Calu3 (cell line): ENCODE data around the gene DRICH1. TPM values are rescaled to one million over a fixed set of nuclear protein-coding genes. Genes with fewer than 3 reads are reported as not detected.
A peak's percentile ranks its signal among the peaks of the same experiment; 100 is the strongest.

Experiments used
- BruUV-seq: library from RNA; stranded (reverse); fragments of 400-500 nt; replicated peaks from 2 replicates; lab custom pipeline; 2021; lab: Mats Ljungman, UMichigan
- CTCF ChIA-PET: fragments of 300-600 bp; sonication (Branson Sonifier 250); formaldehyde crosslinking; loops from one replicate; lab custom pipeline; 2022; ENCODE audit warnings: antibody characterized with exemption; lab: Charles Lee
- DNase-seq: peaks from one replicate; pipeline ENCODE4 v3.0.0; 2022
- H3K27ac Mint-ChIP-seq: one replicate; pipeline ENCODE4 v1.8.0; 2022; ENCODE audit warnings: mixed read lengths; ENCODE audit not compliant: unreplicated experiment
- H3K27me3 Mint-ChIP-seq: one replicate; pipeline ENCODE4 v1.8.0; 2022; ENCODE audit warnings: mixed read lengths; ENCODE audit not compliant: unreplicated experiment
- H3K36me3 Mint-ChIP-seq: one replicate; pipeline ENCODE4 v1.8.0; 2022; ENCODE audit warnings: mild to moderate bottlenecking, moderate library complexity, mixed read lengths; ENCODE audit not compliant: insufficient read depth, unreplicated experiment
- H3K4me1 Mint-ChIP-seq: one replicate; pipeline ENCODE4 v1.8.0; 2022; ENCODE audit warnings: mild to moderate bottlenecking, low read depth, mixed read lengths; ENCODE audit not compliant: unreplicated experiment
- H3K4me3 Mint-ChIP-seq: one replicate; pipeline ENCODE4 v1.8.0; 2022; ENCODE audit warnings: mild to moderate bottlenecking, low read depth, moderate library complexity, mixed read lengths; ENCODE audit not compliant: unreplicated experiment
- H3K9me3 Mint-ChIP-seq: one replicate; pipeline ENCODE4 v1.8.0; 2022; ENCODE audit warnings: low read depth, mixed read lengths; ENCODE audit not compliant: unreplicated experiment
- CTCF ChIP-seq: fragments of 200-600 bp; IDR thresholded peaks from one replicate; pipeline ENCODE4 v1.8.0; 2022; ENCODE audit warnings: antibody characterized with exemption; ENCODE audit not compliant: unreplicated experiment
- intact Hi-C: fragments of 100-400 bp; cut with micrococcal nuclease; formaldehyde crosslinking; loops from one replicate; pipeline ENCODE4 v1.10.0; 2022; ENCODE audit not compliant: unreplicated experiment
- total RNA-seq: library from RNA; stranded (reverse); gene quantifications from 2 replicates; pipeline ENCODE4 v1.2.3, GENCODE V29; 2022

Gene DRICH1
- total RNA-seq, 1 experiment from 2014 or later: 1.1 TPM

- intact Hi-C loops: no loop called here
- H3K36me3 Mint-ChIP-seq: peaks cover 6% of the 10 kb centered on the region
- CTCF ChIA-PET: interaction anchor here (0.7 kb wide), 1 partner anchor 439 kb away, joined by 3 read pairs; no protein-coding TSS in a partner anchor
- H3K4me3 Mint-ChIP-seq: no peak overlapping the region
- DNase-seq: no peak
- peaks cover 81% of the 10 kb centered on the region for H3K27me3 Mint-ChIP-seq
- H3K4me1 Mint-ChIP-seq: no peaks in the 10 kb centered on the region
- no TSS peak for BruUV-seq
- H3K9me3 Mint-ChIP-seq: no peaks in the 10 kb centered on the region
- TF ChIP-seq CTCF: no peak
- no peak overlapping the region for H3K27ac Mint-ChIP-seq
Observed at GRCh38 chr22:23569716-23570115, 62.4 kb downstream of the DRICH1 start.

- intact Hi-C loops: no loop called here
- Mint-ChIP-seq H3K4me1 (no peaks in the 10 kb centered on the region), H3K27me3 (peaks cover 81% of the 10 kb centered on the region), H3K4me3 (no peak overlapping the region), H3K9me3 (no peaks in the 10 kb centered on the region), H3K36me3 (peaks cover 6% of the 10 kb centered on the region), H3K27ac (no peak overlapping the region)
- CTCF ChIA-PET: no interaction called here
- no TSS peak for BruUV-seq
- DNase-seq: no peak
- no peak for TF ChIP-seq CTCF
Observed at GRCh38 chr22:23569291-23569690, 62.8 kb downstream of the DRICH1 start.

- CTCF ChIA-PET: no interaction called here
- Mint-ChIP-seq H3K27ac (no peak overlapping the region), H3K4me1 (no peaks in the 10 kb centered on the region), H3K27me3 (peaks cover 66% of the 10 kb centered on the region), H3K4me3 (peak overlapping the region; percentile 67), H3K9me3 (no peaks in the 10 kb centered on the region), H3K36me3 (peaks cover 6% of the 10 kb centered on the region)
- DNase-seq: no peak
- no TSS peak for BruUV-seq
- intact Hi-C loops: no loop called here
- TF ChIP-seq CTCF: no peak
Observed at GRCh38 chr22:23566705-23567475, 65.2 kb downstream of the DRICH1 start.

- H3K9me3 Mint-ChIP-seq: no peaks in the 10 kb centered on the region
- no TSS peak for BruUV-seq
- peak overlapping the region; percentile 67 for H3K4me3 Mint-ChIP-seq
- H3K27ac Mint-ChIP-seq: no peak overlapping the region
- TF ChIP-seq CTCF: no peak
- DNase-seq: peak; percentile 23
- peaks cover 6% of the 10 kb centered on the region for H3K36me3 Mint-ChIP-seq
- peaks cover 67% of the 10 kb centered on the region for H3K27me3 Mint-ChIP-seq
- no peaks in the 10 kb centered on the region for H3K4me1 Mint-ChIP-seq
- intact Hi-C loops: no loop called here
- CTCF ChIA-PET: interaction anchor here (0.6 kb wide), 1 partner anchor 37 kb away, joined by 5 read pairs; no protein-coding TSS in a partner anchor
Observed at GRCh38 chr22:23565915-23566704, 66.0 kb downstream of the DRICH1 start.
